ENCODE results near the gene C4orf50. TPM values are rescaled to one million over a fixed set of nuclear protein-coding genes. Genes with fewer than 3 reads are reported as not detected.

C4orf50 gene
- total RNA-seq, 1 donor from 2014 or later: 0.05 TPM

- no peak for DNase-seq (ENCODE audit: low spot score)
Measured at GRCh38 chr4:6043843-6044242, 25.6 kb upstream of the C4orf50 start.

- DNase-seq (ENCODE audit: low spot score): no peak
Measured at GRCh38 chr4:6043188-6043587, 25.0 kb upstream of the C4orf50 start.

GRCh38 chr4:6042293-6043063 is 24.2 kb upstream of the C4orf50 start:
- no peak for DNase-seq (ENCODE audit: low spot score)

GRCh38 chr4:6041800-6042199 is 23.6 kb upstream of the C4orf50 start:
- no peak for DNase-seq (ENCODE audit: low spot score)

- no peak for DNase-seq (ENCODE audit: low spot score)
Measured at GRCh38 chr4:6038711-6039110, 20.5 kb upstream of the C4orf50 start.

GRCh38 chr4:6035786-6036185 is 17.6 kb upstream of the C4orf50 start:
- no peak for DNase-seq (ENCODE audit: low spot score)

- no peak for DNase-seq (ENCODE audit: low spot score)
Measured at GRCh38 chr4:6033381-6033780, 15.2 kb upstream of the C4orf50 start.

GRCh38 chr4:6032249-6033244 is 14.3 kb upstream of the C4orf50 start:
- DNase-seq (ENCODE audit: low spot score): no peak

- no peak for DNase-seq (ENCODE audit: low spot score)
Measured at GRCh38 chr4:6031846-6032245, 13.6 kb upstream of the C4orf50 start.

- no peak for DNase-seq (ENCODE audit: low spot score)
Measured at GRCh38 chr4:6030679-6031078, 12.4 kb upstream of the C4orf50 start.

GRCh38 chr4:6029254-6029653 is 11.0 kb upstream of the C4orf50 start:
- no peak for DNase-seq (ENCODE audit: low spot score)

GRCh38 chr4:6028168-6028567 is 9.9 kb upstream of the C4orf50 start:
- no peak for DNase-seq (ENCODE audit: low spot score)

- peak; percentile 79 for DNase-seq (ENCODE audit: low spot score)
Measured at GRCh38 chr4:6027392-6027791, 9.2 kb upstream of the C4orf50 start.

- no peak for DNase-seq (ENCODE audit: low spot score)
Measured at GRCh38 chr4:6024313-6024960, 6.2 kb upstream of the C4orf50 start.

- DNase-seq (ENCODE audit: low spot score): no peak
Measured at GRCh38 chr4:6023731-6024130, 5.5 kb upstream of the C4orf50 start.

GRCh38 chr4:6022607-6023288 is 4.5 kb upstream of the C4orf50 start:
- no peak for DNase-seq (ENCODE audit: low spot score)

- DNase-seq (ENCODE audit: low spot score): no peak
Measured at GRCh38 chr4:6021831-6022606, 3.8 kb upstream of the C4orf50 start.

- DNase-seq (ENCODE audit: low spot score): no peak
Measured at GRCh38 chr4:6020613-6021012, 2.4 kb upstream of the C4orf50 start.

GRCh38 chr4:6019316-6020263 is 1.4 kb upstream of the C4orf50 start:
- no peak for DNase-seq (ENCODE audit: low spot score)

- no peak for DNase-seq (ENCODE audit: low spot score)
Measured at GRCh38 chr4:6017800-6018199, 431 bp downstream of the C4orf50 start.
